Stomach (tissue), 9 donors: Measurements from ENCODE around the gene GRIK5. TPM values are rescaled to one million over a fixed set of nuclear protein-coding genes. Genes with fewer than 3 reads are reported as not detected.
A peak's percentile ranks its signal among the peaks of the same experiment; 100 is the strongest.

Experiments used
- DNase-seq, 2 donors: peaks; one replicate each; pipeline versions ENCODE4 v3.0.0 to v3.0.0-alpha.2; 2013 to 2019
- H3K27ac ChIP-seq, 5 donors: fragments of 200-600 bp in 4 of 5; sonication (generic) in 4 of 5; one replicate each; pipeline ENCODE4 v1.5.1; 2013 to 2019; ENCODE audit warnings: mild to moderate bottlenecking in 1 of 5, moderate library complexity in 1 of 5
- H3K27me3 ChIP-seq, 3 donors: fragments of 200-600 bp; sonication (generic); one replicate each; pipeline ENCODE4 v1.5.1; 2017 to 2019; ENCODE audit warnings: mixed run types in 1 of 3
- H3K36me3 ChIP-seq, 4 donors: fragments of 200-600 bp; sonication (generic); 1 replicate in 3 of 4; 2 replicates in 1 of 4; pipeline ENCODE4 v1.5.1; 2016 to 2019
- H3K4me1 ChIP-seq, 4 donors: fragments of 200-600 bp; sonication (generic); one replicate each; pipeline ENCODE4 v1.5.1; 2016 to 2019
- H3K4me3 ChIP-seq, 4 donors: fragments of 200-600 bp; sonication (generic) in 3 of 4; one replicate each; pipeline ENCODE4 v1.5.1; 2016 to 2019; ENCODE audit warnings: mild to moderate bottlenecking in 1 of 4
- H3K9me3 ChIP-seq, 4 donors: fragments of 200-600 bp; sonication (generic); one replicate each; pipeline ENCODE4 v1.5.1; 2016 to 2019
- EP300 ChIP-seq: sonication (generic); formaldehyde crosslinking; IDR thresholded peaks from one replicate; pipeline ENCODE4 v1.6.1; 2017; ENCODE audit warnings: antibody characterized with exemption
- POLR2A ChIP-seq, 4 donors: fragments of 450-650 bp; IDR thresholded peaks; one replicate each; pipeline ENCODE4 v1.6.1; 2016; ENCODE audit warnings: antibody characterized with exemption in 4 of 4, control low read depth in 2 of 4, mild to moderate bottlenecking in 1 of 4, moderate library complexity in 1 of 4
- POLR2AphosphoS5 ChIP-seq, 3 donors: sonication (generic); formaldehyde crosslinking; IDR thresholded peaks; one replicate each; pipeline ENCODE4 v1.6.1; 2016; ENCODE audit warnings: antibody characterized with exemption in 3 of 3
- WGBS, 5 donors: extraction: QIAGEN DNeasy Blood & Tissue Kit in 3 of 5; methylation state at CpG; one replicate each; pipeline versions ENCODE4 v1.1.5 to v1.1.7; 2013 to 2018; 5-methylcytosine and 5-hydroxymethylcytosine counted together
- intact Hi-C: fragments of 100-400 bp; cut with DNase I; formaldehyde crosslinking; loops from one replicate; pipeline ENCODE4 v1.15.1; 2023; ENCODE audit warnings: low total_unique reads
- polyA plus RNA-seq, 3 donors: library from polyadenylated mRNA; stranded (reverse); fragments of 200-250 nt; gene quantifications; one replicate each; pipeline ENCODE4 v1.2.3, GENCODE V29; 2013
- total RNA-seq, 5 donors: library from RNA; depleted of rRNA; stranded (reverse); fragments of >200 nt; gene quantifications; one replicate each; pipeline versions ENCODE4 v1.1.0 to v1.2.3, GENCODE V29; 2014 to 2016
- TF ChIP-seq, protein P1 (sequence below), 7 experiments: fragments of 450-650 bp in 4 of 7; fragments of 200-600 bp in 3 of 7; sonication (generic) in 3 of 7; IDR thresholded peaks; one replicate each; pipeline ENCODE4 v1.5.1; 2016 to 2019; ENCODE audit warnings: antibody characterized with exemption in 7 of 7, control low read depth in 2 of 7, mild to moderate bottlenecking in 1 of 7
- donor health status: healthy with polysubstance abuse.
- donor health status: Bipolar disorder and iron deficiency.
- donor health status: healthy.

The GRIK5 gene
- total and polyA plus RNA-seq, 8 donors = 0.92 to 74.1 (median 4.2) TPM

DNA sequence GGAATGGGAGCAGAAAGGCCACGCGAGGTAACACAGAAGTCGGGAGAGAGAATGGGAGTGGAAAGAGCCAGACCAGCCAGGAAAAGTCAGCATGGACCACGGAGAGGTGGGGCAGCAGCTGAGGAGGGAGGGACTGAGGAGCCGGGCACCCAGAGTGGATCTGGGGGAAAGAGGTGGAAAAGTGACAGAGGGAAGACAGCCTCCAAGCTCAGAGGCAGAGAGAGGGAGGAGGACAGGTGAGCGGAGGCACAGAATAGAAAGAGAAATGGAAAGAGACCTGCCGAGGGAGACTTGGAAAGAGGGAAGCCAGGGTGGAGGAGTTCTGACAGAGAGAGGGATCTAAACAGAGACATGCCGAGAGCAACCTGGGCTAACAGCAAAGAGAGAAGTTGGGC, 1.6 kb downstream of the GRIK5 start:
- peaks cover 0 to 52% (median 39%) of the 10 kb centered on the region in 3 donors for H3K27me3 ChIP-seq
- WGBS, 5 donors = 31 to 43% (median 36%) methylated on average over 8 of the region's 8 CpGs
- H3K4me3 ChIP-seq = peak overlapping the region; percentile 41 to 50 (median 47)
- intact Hi-C loops = no loop called here
- H3K9me3 ChIP-seq = no peaks in the 10 kb centered on the region
- no peak for DNase-seq
- TF ChIP-seq, protein P1, sequence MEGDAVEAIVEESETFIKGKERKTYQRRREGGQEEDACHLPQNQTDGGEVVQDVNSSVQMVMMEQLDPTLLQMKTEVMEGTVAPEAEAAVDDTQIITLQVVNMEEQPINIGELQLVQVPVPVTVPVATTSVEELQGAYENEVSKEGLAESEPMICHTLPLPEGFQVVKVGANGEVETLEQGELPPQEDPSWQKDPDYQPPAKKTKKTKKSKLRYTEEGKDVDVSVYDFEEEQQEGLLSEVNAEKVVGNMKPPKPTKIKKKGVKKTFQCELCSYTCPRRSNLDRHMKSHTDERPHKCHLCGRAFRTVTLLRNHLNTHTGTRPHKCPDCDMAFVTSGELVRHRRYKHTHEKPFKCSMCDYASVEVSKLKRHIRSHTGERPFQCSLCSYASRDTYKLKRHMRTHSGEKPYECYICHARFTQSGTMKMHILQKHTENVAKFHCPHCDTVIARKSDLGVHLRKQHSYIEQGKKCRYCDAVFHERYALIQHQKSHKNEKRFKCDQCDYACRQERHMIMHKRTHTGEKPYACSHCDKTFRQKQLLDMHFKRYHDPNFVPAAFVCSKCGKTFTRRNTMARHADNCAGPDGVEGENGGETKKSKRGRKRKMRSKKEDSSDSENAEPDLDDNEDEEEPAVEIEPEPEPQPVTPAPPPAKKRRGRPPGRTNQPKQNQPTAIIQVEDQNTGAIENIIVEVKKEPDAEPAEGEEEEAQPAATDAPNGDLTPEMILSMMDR (IDR thresholded peaks at IDR 0.05) = no peak
- TF ChIP-seq POLR2A (IDR thresholded peaks at IDR 0.05) (no peak), POLR2AphosphoS5 (IDR thresholded peaks at IDR 0.05) (no peak), EP300 (no peak)
- peaks cover 0 to 24% (median 4%) of the 10 kb centered on the region in 4 donors for H3K36me3 ChIP-seq
- peak overlapping the region in 1 of 5 donors; percentile 69 for H3K27ac ChIP-seq
- peaks cover 0 to 32% (median 17%) of the 10 kb centered on the region in 4 donors for H3K4me1 ChIP-seq

DNA sequence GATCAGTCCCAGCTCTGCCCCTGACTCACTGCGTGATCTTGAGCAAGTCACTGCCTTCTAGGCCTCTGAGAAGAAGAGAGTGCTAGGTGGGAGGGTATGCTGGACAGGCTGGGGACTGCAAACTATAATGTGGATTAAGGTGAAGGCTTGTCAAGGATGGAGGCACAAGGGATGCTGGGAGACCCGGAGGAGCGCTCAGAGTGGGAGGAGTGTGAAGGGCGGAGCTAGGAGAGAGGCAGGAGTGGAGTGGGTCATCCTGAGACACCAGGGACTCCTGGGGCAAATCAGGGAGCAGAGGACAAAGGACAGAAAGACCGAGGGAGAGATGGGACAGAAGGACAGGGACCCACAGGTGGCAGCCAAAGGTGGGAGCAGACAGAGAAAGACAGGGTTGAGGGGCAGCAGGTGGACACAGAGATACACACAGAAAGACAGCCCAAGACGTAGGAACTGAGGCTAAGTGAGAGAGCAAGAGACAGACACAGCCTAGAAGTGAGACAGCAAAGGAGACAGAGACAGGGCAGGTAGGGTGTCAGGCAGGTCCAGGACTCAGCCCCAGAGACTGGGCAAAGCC, 2.6 kb downstream of the GRIK5 start:
- peaks cover 0 to 33% (median 4%) of the 10 kb centered on the region in 4 donors for H3K36me3 ChIP-seq
- DNase-seq = no peak
- peaks cover 0 to 52% (median 39%) of the 10 kb centered on the region in 3 donors for H3K27me3 ChIP-seq
- intact Hi-C loops = no loop called here
- no peak overlapping the region for H3K27ac ChIP-seq
- WGBS, 5 donors = 56 to 75% (median 70%) methylated on average over 6 of the region's 6 CpGs
- peaks cover 0 to 32% (median 17%) of the 10 kb centered on the region in 4 donors for H3K4me1 ChIP-seq
- H3K4me3 ChIP-seq = no peak overlapping the region
- H3K9me3 ChIP-seq = no peaks in the 10 kb centered on the region
- TF ChIP-seq POLR2A (IDR thresholded peaks at IDR 0.05) (no peak), EP300 (no peak), POLR2AphosphoS5 (IDR thresholded peaks at IDR 0.05) (no peak)
- TF ChIP-seq, protein P1 (IDR thresholded peaks at IDR 0.05) = no peak

DNA sequence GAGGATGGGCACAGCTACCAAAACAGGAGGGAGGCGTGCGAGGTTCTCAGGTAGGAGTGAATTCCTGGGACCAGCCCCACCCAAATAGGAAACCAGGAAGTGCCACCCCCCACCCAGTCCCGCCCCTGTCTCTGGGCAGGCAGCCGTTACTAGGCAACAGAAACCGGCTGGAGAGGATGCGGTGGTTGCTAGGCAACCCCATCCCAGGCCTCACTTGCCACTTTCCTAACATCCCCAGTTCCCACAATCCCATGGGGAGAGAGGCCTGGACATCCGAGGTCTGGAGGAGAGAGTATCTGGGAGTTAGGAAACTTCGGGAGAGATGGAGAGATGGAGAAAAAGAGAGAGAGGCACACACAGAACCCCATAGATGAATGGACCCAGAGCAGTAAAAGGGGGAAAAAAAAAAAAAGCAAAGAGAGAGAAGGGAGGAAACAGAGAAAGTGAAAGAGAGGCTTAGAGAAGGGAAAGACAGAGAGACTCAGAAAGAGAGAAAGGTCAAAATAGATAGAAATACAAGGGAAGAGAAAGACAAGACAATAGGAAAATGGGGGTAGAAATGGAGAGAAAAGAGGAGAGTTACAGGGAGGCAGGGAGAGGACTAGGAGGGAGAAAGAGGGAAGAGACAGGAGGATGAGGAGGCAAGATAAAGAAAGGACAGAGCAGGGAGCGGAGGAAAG, 3.8 kb downstream of the GRIK5 start:
- Histone ChIP-seq H3K36me3 (peaks cover 0 to 45% (median 8%) of the 10 kb centered on the region in 4 donors), H3K27me3 (peaks cover 0 to 52% (median 39%) of the 10 kb centered on the region in 3 donors), H3K4me1 (peaks cover 0 to 32% (median 17%) of the 10 kb centered on the region in 4 donors), H3K4me3 (no peak overlapping the region), H3K9me3 (no peaks in the 10 kb centered on the region), H3K27ac (no peak overlapping the region)
- 31 to 57% (median 39%) methylated on average over 5 to 9 of the region's 9 CpGs for WGBS, 5 donors
- no peak for TF ChIP-seq POLR2A (IDR thresholded peaks at IDR 0.05)
- TF ChIP-seq POLR2AphosphoS5 (IDR thresholded peaks at IDR 0.05) = no peak
- TF ChIP-seq, protein P1 (IDR thresholded peaks at IDR 0.05) = no peak
- no peak for TF ChIP-seq EP300
- intact Hi-C loops = no loop called here
- DNase-seq = peak in 1 of 2 donors; percentile 62

DNA sequence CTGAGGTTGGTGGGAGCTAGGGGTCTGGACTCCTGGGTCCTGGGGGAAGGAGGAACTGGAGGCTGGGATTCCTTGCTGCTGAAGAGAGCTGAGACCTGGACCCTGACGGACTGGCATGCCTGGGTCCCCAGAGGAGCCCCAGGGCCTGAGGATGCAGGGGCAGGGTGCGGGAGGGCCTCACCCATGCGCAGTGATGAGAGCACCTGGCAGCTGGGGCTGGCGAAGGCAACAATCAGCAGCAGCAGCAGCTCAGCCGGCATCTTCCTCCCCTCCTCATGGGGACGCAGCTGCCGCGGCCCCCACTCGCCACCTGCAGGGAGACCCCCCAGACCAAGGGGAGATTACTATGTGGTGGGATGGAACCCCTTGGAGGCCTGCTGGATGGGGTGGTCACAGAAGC, 4.5 kb downstream of the GRIK5 start:
- 82 to 97% (median 89%) methylated on average over 7 to 9 of the region's 9 CpGs for WGBS, 5 donors
- Histone ChIP-seq H3K27ac (no peak overlapping the region), H3K9me3 (no peaks in the 10 kb centered on the region), H3K4me3 (no peak overlapping the region), H3K36me3 (peaks cover 0 to 47% (median 8%) of the 10 kb centered on the region in 4 donors), H3K27me3 (peaks cover 0 to 52% (median 36%) of the 10 kb centered on the region in 3 donors), H3K4me1 (peaks cover 0 to 31% (median 16%) of the 10 kb centered on the region in 4 donors)
- no peak for DNase-seq
- intact Hi-C loops = no loop called here
- TF ChIP-seq, protein P1 (IDR thresholded peaks at IDR 0.05) = no peak
- TF ChIP-seq POLR2AphosphoS5 (IDR thresholded peaks at IDR 0.05) (no peak), EP300 (no peak), POLR2A (IDR thresholded peaks at IDR 0.05) (no peak)
